ENCODE data around the gene PGA4.

GRCh38 chr11:61183645-61184044 lies 38.5 kb upstream of the PGA4 start:
- TF ChIP-seq CTCF (IDR thresholded peaks at IDR 0.05) = no peak
- TF ChIP-seq POLR2A (IDR thresholded peaks at IDR 0.05) = no peak
- no peak for TF ChIP-seq EP300 (IDR thresholded peaks at IDR 0.05)

Data from tibial nerve (tissue), 4 donors.